Breast epithelium (tissue), 3 donors: ENCODE measurements around the gene LFNG.

Experiments
- POLR2A ChIP-seq: fragments of 450-650 bp; IDR thresholded peaks from one replicate; pipeline ENCODE4 v1.6.1; 2016; ENCODE audit warnings: antibody characterized with exemption, mild to moderate bottlenecking, moderate library complexity
- TF ChIP-seq, protein P1 (sequence below), 3 donors: fragments of 450-650 bp; IDR thresholded peaks; one replicate each; pipeline ENCODE4 v1.5.1; 2016 to 2017; ENCODE audit warnings: antibody characterized with exemption in 3 of 3, mild to moderate bottlenecking in 3 of 3, moderate library complexity in 3 of 3

DNA sequence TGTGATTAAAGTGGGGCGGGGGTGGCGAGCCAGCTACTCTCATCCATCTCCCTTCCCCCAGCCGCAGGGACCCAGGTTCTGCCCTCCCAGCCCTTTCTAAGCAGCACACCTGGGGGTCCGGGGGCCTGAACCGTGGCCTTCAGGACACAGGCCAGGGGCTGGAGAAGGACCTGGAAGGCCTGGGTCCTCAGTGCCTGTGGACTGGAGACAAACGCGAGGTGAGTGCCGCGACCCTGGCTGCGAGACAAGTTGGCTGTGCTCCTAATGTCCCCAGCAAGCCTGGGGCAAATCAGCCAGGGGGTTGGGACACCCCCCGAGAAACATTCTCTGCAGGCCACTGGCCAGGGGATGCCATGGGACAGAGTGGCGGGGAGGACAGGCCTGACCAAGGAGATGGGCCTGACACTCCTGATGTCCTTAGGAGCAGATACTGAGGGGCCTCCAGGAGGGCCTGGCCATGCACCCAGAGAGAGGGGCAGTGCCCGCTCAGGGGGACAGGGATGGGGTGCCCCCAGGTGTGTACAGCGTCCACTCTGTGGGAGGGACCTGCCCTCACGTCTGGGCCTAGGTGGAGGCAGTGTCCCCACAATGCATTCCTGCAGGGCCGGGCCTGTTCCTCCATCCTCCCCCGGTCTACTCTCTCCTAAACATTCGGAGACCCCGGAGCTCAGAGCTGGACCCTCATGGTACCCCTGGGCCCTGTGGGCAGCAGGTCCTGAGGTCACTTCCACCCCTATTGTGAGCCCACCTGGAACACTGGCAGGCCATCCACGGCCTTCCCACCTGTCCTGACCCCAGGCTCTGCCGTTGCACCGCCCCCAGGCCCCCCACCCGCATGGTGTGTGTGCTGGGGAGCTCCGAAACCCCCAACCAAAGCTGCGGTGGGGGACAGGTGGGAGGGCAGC is 22.7 kb downstream of the LFNG start:
- TF ChIP-seq POLR2A: no peak
- TF ChIP-seq, protein P1, sequence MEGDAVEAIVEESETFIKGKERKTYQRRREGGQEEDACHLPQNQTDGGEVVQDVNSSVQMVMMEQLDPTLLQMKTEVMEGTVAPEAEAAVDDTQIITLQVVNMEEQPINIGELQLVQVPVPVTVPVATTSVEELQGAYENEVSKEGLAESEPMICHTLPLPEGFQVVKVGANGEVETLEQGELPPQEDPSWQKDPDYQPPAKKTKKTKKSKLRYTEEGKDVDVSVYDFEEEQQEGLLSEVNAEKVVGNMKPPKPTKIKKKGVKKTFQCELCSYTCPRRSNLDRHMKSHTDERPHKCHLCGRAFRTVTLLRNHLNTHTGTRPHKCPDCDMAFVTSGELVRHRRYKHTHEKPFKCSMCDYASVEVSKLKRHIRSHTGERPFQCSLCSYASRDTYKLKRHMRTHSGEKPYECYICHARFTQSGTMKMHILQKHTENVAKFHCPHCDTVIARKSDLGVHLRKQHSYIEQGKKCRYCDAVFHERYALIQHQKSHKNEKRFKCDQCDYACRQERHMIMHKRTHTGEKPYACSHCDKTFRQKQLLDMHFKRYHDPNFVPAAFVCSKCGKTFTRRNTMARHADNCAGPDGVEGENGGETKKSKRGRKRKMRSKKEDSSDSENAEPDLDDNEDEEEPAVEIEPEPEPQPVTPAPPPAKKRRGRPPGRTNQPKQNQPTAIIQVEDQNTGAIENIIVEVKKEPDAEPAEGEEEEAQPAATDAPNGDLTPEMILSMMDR (IDR thresholded peaks at IDR 0.05): no peak
